Gastrocnemius medialis (tissue), 4 donors: ENCODE measurements around the gene MANEA.

Source experiments
- CTCF ChIP-seq, 5 experiments: fragments of 450-650 bp in 3 of 5; fragments of 200-600 bp in 2 of 5; sonication (generic) in 2 of 5; IDR thresholded peaks in 4 of 5; conservative IDR thresholded peaks in 1 of 5; 1 replicate in 4 of 5; 2 replicates in 1 of 5; pipeline ENCODE4 v1.5.1; 2016 to 2019; ENCODE audit warnings: antibody characterized with exemption in 5 of 5, mild to moderate bottlenecking in 3 of 5, moderate library complexity in 3 of 5
- POLR2A ChIP-seq, 2 donors: fragments of 450-650 bp; IDR thresholded peaks; one replicate each; pipeline ENCODE4 v1.6.1; 2017; ENCODE audit warnings: antibody characterized with exemption in 2 of 2, mild to moderate bottlenecking in 2 of 2, moderate library complexity in 2 of 2

DNA sequence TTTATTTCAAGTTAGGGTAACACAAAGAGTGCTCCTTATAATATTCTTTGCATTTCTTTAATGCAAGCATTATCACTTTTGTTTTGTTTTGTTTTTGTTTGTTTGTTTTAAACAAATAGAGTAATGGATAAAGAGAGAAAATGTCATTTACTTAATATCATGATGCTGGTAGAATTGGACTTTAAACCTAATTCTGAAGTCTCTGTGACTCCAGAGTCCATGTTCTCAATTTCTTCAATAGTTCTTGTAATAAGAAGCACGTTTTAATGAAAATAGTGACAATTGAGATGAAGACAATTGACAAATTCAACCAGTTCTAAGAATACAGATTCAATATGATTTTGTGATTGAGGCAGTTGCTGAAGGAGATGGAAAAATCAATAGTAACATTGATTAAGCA, 30.3 kb upstream of the MANEA start:
- TF ChIP-seq CTCF (IDR thresholded peaks at IDR 0.05 in 4 of 5, conservative IDR thresholded peaks at IDR 0.05 in 1 of 5), result no peak
- no peak for TF ChIP-seq POLR2A (IDR thresholded peaks at IDR 0.05)
